Ishikawa (cell line): ENCODE measurements around the gene TBC1D9.

Experiments used
- EP300 ChIP-seq: IDR thresholded peaks from 2 replicates; pipeline ENCODE4 v1.6.1; 2012; ENCODE audit warnings: borderline replicate concordance
- MAX ChIP-seq: IDR thresholded peaks from 2 replicates; pipeline ENCODE4 v1.6.1; 2012
- TEAD4 ChIP-seq: IDR thresholded peaks from 2 replicates; pipeline ENCODE4 v1.6.1; 2012
- TF ChIP-seq, protein P1 (sequence below): IDR thresholded peaks from 2 replicates; pipeline ENCODE4 v1.6.1; 2012; ENCODE audit warnings: low read depth, mild to moderate bottlenecking

GRCh38 chr4:140711910-140712309, 44.3 kb downstream of the TBC1D9 start:
- TF ChIP-seq EP300 (no peak), MAX (no peak), TEAD4 (no peak)
- TF ChIP-seq, protein P1, sequence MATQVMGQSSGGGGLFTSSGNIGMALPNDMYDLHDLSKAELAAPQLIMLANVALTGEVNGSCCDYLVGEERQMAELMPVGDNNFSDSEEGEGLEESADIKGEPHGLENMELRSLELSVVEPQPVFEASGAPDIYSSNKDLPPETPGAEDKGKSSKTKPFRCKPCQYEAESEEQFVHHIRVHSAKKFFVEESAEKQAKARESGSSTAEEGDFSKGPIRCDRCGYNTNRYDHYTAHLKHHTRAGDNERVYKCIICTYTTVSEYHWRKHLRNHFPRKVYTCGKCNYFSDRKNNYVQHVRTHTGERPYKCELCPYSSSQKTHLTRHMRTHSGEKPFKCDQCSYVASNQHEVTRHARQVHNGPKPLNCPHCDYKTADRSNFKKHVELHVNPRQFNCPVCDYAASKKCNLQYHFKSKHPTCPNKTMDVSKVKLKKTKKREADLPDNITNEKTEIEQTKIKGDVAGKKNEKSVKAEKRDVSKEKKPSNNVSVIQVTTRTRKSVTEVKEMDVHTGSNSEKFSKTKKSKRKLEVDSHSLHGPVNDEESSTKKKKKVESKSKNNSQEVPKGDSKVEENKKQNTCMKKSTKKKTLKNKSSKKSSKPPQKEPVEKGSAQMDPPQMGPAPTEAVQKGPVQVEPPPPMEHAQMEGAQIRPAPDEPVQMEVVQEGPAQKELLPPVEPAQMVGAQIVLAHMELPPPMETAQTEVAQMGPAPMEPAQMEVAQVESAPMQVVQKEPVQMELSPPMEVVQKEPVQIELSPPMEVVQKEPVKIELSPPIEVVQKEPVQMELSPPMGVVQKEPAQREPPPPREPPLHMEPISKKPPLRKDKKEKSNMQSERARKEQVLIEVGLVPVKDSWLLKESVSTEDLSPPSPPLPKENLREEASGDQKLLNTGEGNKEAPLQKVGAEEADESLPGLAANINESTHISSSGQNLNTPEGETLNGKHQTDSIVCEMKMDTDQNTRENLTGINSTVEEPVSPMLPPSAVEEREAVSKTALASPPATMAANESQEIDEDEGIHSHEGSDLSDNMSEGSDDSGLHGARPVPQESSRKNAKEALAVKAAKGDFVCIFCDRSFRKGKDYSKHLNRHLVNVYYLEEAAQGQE = no peak
